ENCODE data around the gene OR10H1.
"Not testable (repeated sequence)": the region's sequence is repeated elsewhere in the genome, so short reads cannot be mapped to it uniquely, and the experiment has no call there.

DNA sequence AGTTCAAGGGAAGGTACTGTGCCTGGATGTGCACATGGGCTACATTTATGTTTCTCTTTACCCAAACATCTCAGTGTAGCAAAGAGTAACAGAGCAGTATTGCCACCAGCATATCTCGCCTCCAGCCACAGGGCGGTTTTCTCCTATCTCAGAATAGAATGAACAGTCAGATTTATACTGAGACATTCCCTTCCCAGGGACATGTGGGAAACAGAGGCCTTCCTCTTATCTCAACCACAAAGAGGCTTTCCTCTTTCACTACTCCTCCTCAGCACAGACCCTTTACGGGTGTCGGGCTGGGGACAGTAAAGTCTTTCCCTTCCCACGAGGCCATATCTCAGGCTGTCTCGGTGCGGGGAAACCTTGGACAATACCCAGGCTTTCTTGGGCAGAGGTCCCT is 32.6 kb downstream of the OR10H1 start:
- TF ChIP-seq RAD21 (IDR thresholded peaks at IDR 0.05); YY1 (IDR thresholded peaks at IDR 0.05); JUND (IDR thresholded peaks at IDR 0.05); TAF1 (conservative IDR thresholded peaks at IDR 0.05): not testable (repeated sequence)
- TF ChIP-seq, protein P1, sequence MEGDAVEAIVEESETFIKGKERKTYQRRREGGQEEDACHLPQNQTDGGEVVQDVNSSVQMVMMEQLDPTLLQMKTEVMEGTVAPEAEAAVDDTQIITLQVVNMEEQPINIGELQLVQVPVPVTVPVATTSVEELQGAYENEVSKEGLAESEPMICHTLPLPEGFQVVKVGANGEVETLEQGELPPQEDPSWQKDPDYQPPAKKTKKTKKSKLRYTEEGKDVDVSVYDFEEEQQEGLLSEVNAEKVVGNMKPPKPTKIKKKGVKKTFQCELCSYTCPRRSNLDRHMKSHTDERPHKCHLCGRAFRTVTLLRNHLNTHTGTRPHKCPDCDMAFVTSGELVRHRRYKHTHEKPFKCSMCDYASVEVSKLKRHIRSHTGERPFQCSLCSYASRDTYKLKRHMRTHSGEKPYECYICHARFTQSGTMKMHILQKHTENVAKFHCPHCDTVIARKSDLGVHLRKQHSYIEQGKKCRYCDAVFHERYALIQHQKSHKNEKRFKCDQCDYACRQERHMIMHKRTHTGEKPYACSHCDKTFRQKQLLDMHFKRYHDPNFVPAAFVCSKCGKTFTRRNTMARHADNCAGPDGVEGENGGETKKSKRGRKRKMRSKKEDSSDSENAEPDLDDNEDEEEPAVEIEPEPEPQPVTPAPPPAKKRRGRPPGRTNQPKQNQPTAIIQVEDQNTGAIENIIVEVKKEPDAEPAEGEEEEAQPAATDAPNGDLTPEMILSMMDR (IDR thresholded peaks at IDR 0.05; ENCODE audit: low read depth, low read length, missing input control): not testable (repeated sequence)
- TF ChIP-seq, protein P2, sequence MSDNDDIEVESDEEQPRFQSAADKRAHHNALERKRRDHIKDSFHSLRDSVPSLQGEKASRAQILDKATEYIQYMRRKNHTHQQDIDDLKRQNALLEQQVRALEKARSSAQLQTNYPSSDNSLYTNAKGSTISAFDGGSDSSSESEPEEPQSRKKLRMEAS (IDR thresholded peaks at IDR 0.05): not testable (repeated sequence)
- TF ChIP-seq, protein P3, sequence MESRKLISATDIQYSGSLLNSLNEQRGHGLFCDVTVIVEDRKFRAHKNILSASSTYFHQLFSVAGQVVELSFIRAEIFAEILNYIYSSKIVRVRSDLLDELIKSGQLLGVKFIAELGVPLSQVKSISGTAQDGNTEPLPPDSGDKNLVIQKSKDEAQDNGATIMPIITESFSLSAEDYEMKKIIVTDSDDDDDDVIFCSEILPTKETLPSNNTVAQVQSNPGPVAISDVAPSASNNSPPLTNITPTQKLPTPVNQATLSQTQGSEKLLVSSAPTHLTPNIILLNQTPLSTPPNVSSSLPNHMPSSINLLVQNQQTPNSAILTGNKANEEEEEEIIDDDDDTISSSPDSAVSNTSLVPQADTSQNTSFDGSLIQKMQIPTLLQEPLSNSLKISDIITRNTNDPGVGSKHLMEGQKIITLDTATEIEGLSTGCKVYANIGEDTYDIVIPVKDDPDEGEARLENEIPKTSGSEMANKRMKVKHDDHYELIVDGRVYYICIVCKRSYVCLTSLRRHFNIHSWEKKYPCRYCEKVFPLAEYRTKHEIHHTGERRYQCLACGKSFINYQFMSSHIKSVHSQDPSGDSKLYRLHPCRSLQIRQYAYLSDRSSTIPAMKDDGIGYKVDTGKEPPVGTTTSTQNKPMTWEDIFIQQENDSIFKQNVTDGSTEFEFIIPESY (IDR thresholded peaks at IDR 0.05): not testable (repeated sequence)
- TF ChIP-seq, protein P4, sequence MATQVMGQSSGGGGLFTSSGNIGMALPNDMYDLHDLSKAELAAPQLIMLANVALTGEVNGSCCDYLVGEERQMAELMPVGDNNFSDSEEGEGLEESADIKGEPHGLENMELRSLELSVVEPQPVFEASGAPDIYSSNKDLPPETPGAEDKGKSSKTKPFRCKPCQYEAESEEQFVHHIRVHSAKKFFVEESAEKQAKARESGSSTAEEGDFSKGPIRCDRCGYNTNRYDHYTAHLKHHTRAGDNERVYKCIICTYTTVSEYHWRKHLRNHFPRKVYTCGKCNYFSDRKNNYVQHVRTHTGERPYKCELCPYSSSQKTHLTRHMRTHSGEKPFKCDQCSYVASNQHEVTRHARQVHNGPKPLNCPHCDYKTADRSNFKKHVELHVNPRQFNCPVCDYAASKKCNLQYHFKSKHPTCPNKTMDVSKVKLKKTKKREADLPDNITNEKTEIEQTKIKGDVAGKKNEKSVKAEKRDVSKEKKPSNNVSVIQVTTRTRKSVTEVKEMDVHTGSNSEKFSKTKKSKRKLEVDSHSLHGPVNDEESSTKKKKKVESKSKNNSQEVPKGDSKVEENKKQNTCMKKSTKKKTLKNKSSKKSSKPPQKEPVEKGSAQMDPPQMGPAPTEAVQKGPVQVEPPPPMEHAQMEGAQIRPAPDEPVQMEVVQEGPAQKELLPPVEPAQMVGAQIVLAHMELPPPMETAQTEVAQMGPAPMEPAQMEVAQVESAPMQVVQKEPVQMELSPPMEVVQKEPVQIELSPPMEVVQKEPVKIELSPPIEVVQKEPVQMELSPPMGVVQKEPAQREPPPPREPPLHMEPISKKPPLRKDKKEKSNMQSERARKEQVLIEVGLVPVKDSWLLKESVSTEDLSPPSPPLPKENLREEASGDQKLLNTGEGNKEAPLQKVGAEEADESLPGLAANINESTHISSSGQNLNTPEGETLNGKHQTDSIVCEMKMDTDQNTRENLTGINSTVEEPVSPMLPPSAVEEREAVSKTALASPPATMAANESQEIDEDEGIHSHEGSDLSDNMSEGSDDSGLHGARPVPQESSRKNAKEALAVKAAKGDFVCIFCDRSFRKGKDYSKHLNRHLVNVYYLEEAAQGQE (IDR thresholded peaks at IDR 0.05): not testable (repeated sequence)

Measured in liver (tissue), 3 donors.